ENCODE results near the gene SLC35A4. TPM values are rescaled to one million over a fixed set of nuclear protein-coding genes. Genes with fewer than 3 reads are reported as not detected.

SLC35A4 gene
- total and polyA plus RNA-seq, 4 experiments from 2014 or later = 49.0 to 115 (median 82.0) TPM

DNA sequence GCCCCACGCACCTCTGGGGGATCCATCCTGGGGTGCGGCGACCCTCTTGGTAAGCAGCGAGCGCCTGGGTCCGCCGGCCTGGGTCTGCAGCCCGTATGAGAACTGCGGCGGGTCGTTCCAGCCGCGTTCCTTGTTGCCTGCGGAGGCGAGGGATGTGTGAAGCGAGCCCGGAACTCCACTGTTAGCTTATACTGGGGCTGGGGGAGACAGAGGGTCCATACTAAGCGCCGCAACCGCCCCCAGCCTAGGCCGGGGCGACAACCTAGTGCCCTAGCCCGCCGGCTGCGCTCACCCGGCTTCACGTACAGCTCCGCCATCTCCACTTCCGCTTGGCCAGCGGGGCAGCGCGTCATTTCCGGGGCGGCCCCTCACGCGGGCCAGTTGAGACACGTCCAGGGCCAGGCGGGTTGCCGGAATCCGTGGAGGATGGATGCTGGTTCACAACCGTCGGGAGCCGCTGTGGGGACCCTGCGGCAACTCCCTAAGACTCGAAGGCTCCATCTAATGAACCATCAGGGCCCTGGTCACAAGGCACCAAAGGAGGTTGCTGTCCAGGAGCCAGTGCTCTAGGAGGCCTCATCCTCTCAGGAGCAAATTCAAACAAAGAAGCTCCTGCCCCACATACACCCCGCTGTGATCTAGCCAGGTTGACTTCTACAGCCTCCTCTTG, 7.4 kb upstream of the SLC35A4 start, which contains the start of gene SRA1:
Gene SRA1, minus strand, starts transcription at position 338 of the 670 bp plus-strand sequence. Its CDS starts 21 bp downstream, at position 317.
- H3K27me3 ChIP-seq (ENCODE audit: insufficient read depth, low read length) = no peaks in the 10 kb centered on the region
- intact Hi-C loops (cut with micrococcal nuclease) = loop anchor here (1.0 to 2.0 kb wide), 3 partner anchors 10 to 156 kb away; partner anchors contain the start of genes ANKHD1, EIF4EBP3 and TMCO6
- H3K36me3 Mint-ChIP-seq = peaks cover 19 to 30% of the 10 kb centered on the region in 2 donors
- peaks cover 33 to 55% (median 43%) of the 10 kb centered on the region in 4 donors for H3K4me1 Mint-ChIP-seq
- H3K36me3 ChIP-seq (ENCODE audit: insufficient read depth, low read length) = no peaks in the 10 kb centered on the region
- H3K4me3 ChIP-seq (ENCODE audit: low read length in 2 of 2) = peak within 1 kb of the TSS; percentile 60 to 81
- ChIA-PET CTCF (ENCODE audit: partially characterized antibody) (interaction anchor here (1.0 to 2.9 kb wide), 3 partner anchors 9 to 163 kb away, joined by 3 to 13 read pairs (median 4); partner anchors contain the start of gene EIF4EBP3), POLR2A (ENCODE audit: partially characterized antibody) (interaction anchor here (0.5 to 3.6 kb wide), 17 partner anchors 9 to 158 kb away, joined by 3 to 79 read pairs (median 4); partner anchors contain the start of genes ANKHD1, CD14, EIF4EBP3 and HARS1)
- H3K9me3 ChIP-seq (ENCODE audit: control insufficient read depth in 1 of 2, low read length in 2 of 2) = no peaks in the 10 kb centered on the region
- peaks cover 0 to 1% (median 0%) of the 10 kb centered on the region in 8 donors for H3K9me3 Mint-ChIP-seq
- DNase-seq = peak; percentile 75 to 86 (median 77)
- H3K27ac Mint-ChIP-seq = peak within 1 kb of the TSS; percentile 73 to 98 (median 97)
- no peaks in the 10 kb centered on the region for H3K27me3 Mint-ChIP-seq
- H3K4me1 ChIP-seq (ENCODE audit: insufficient read depth, low read length) = peaks cover 41% of the 10 kb centered on the region
- H3K27ac ChIP-seq (ENCODE audit: low read depth, low read length) = peak within 1 kb of the TSS; percentile 92
- peak within 1 kb of the TSS; percentile 82 to 92 (median 92) for H3K4me3 Mint-ChIP-seq

DNA sequence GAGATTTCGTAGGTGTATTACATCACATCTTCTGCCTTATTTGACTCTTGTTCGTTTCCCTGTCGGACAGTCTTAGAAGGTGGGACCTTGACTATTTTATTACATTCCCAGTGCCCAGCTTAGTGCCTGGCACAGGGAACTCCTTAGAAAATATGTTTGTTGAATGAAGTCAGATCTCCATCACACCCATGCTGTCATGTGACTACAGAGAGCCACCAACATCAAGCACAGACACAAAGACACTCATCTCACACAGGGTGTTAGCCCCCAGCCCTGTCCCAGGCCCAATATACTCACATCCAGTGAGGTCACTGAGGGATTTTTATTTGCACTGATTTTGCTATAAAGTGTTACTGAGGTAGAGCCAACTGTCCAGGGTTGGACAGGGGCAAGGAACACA, 6.7 kb upstream of the SLC35A4 start:
- POLR2A ChIA-PET (ENCODE audit: partially characterized antibody) = interaction anchor here (0.5 to 3.6 kb wide), 11 partner anchors 8 to 156 kb away, joined by 3 to 79 read pairs (median 6); partner anchors contain the start of genes ANKHD1, EIF4EBP3, IK and NDUFA2
- Histone ChIP-seq H3K27me3 (ENCODE audit: insufficient read depth, low read length) (no peaks in the 10 kb centered on the region), H3K9me3 (ENCODE audit: control insufficient read depth in 1 of 2, low read length in 2 of 2) (no peaks in the 10 kb centered on the region), H3K4me1 (ENCODE audit: insufficient read depth, low read length) (peaks cover 41% of the 10 kb centered on the region), H3K27ac (ENCODE audit: low read depth, low read length) (peak overlapping the region; percentile 92), H3K4me3 (ENCODE audit: low read length in 2 of 2) (no peak overlapping the region), H3K36me3 (ENCODE audit: insufficient read depth, low read length) (no peaks in the 10 kb centered on the region)
- CTCF ChIA-PET (ENCODE audit: partially characterized antibody) = interaction anchor here (1.3 to 2.9 kb wide), 2 partner anchors 10 to 162 kb away, joined by 4 to 13 read pairs; partner anchors contain the start of gene EIF4EBP3
- intact Hi-C loops (cut with micrococcal nuclease) = loop anchor here (1.0 to 2.0 kb wide), 3 partner anchors 11 to 157 kb away; partner anchors contain the start of genes ANKHD1, EIF4EBP3 and TMCO6
- Mint-ChIP-seq H3K4me3 (peak overlapping the region; percentile 82 to 92 (median 92)), H3K4me1 (peaks cover 35 to 58% (median 46%) of the 10 kb centered on the region in 4 donors), H3K27me3 (no peaks in the 10 kb centered on the region), H3K36me3 (peaks cover 17 to 29% of the 10 kb centered on the region in 2 donors), H3K27ac (peak overlapping the region; percentile 73 to 98 (median 97)), H3K9me3 (peaks cover 0 to 1% (median 0%) of the 10 kb centered on the region in 8 donors)
- no peak for DNase-seq

- no peak overlapping the region for H3K27ac ChIP-seq (ENCODE audit: low read depth, low read length)
- DNase-seq = no peak
- H3K36me3 ChIP-seq (ENCODE audit: insufficient read depth, low read length) = no peaks in the 10 kb centered on the region
- Mint-ChIP-seq H3K27me3 (no peaks in the 10 kb centered on the region), H3K36me3 (peaks cover 11 to 24% of the 10 kb centered on the region in 2 donors), H3K27ac (peak overlapping the region in 3 of 7 donors; percentile 73 to 98 (median 97)), H3K9me3 (peaks cover 0 to 1% (median 0%) of the 10 kb centered on the region in 8 donors), H3K4me3 (peak overlapping the region in 1 of 8 donors; percentile 82), H3K4me1 (peaks cover 34 to 57% (median 45%) of the 10 kb centered on the region in 4 donors)
- peaks cover 43% of the 10 kb centered on the region for H3K4me1 ChIP-seq (ENCODE audit: insufficient read depth, low read length)
- ChIA-PET POLR2A (ENCODE audit: partially characterized antibody) (interaction anchor here (1.4 to 3.6 kb wide), 3 partner anchors 11 to 152 kb away, joined by 3 to 79 read pairs (median 10); partner anchors contain the start of genes EIF4EBP3, IK and NDUFA2), CTCF (ENCODE audit: partially characterized antibody) (no interaction called here)
- intact Hi-C loops (cut with micrococcal nuclease) = no loop called here
- no peaks in the 10 kb centered on the region for H3K9me3 ChIP-seq (ENCODE audit: control insufficient read depth in 1 of 2, low read length in 2 of 2)
- H3K4me3 ChIP-seq (ENCODE audit: low read length in 2 of 2) = no peak overlapping the region
- H3K27me3 ChIP-seq (ENCODE audit: insufficient read depth, low read length) = no peaks in the 10 kb centered on the region
Measured at GRCh38 chr5:140558542-140558941, 6.1 kb upstream of the SLC35A4 start.

DNA sequence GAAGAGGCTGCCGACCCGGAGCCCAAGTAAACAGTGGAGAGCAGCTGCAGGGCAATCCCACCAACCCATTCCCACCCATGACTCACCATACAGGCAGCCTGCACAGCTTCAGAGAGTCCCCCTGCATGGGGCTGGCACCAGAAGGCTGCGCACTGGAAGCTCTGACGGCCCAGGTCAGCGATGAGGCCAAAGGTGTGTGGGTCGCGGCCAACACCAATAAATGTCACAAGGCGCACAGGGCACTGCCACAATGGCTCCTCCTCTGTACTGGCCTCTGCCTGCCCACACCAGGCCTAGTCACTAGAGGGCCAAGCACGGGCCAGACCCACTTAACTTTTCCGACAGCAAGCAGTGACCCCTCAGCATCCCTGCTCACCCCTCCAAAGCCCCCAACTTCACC, 4.4 kb upstream of the SLC35A4 start:
- Mint-ChIP-seq H3K27me3 (no peaks in the 10 kb centered on the region), H3K27ac (peak overlapping the region in 1 of 7 donors; percentile 83), H3K4me1 (peaks cover 33 to 56% (median 43%) of the 10 kb centered on the region in 4 donors), H3K36me3 (peaks cover 10 to 26% of the 10 kb centered on the region in 2 donors), H3K9me3 (no peaks in the 10 kb centered on the region), H3K4me3 (no peak overlapping the region)
- ChIA-PET CTCF (ENCODE audit: partially characterized antibody) (no interaction called here), POLR2A (ENCODE audit: partially characterized antibody) (interaction anchor here (2.2 to 3.6 kb wide), 2 partner anchors 12 to 13 kb away, joined by 17 to 79 read pairs; partner anchors contain the start of gene EIF4EBP3)
- Histone ChIP-seq H3K9me3 (ENCODE audit: control insufficient read depth in 1 of 2, low read length in 2 of 2) (no peaks in the 10 kb centered on the region), H3K4me3 (ENCODE audit: low read length in 2 of 2) (no peak overlapping the region), H3K36me3 (ENCODE audit: insufficient read depth, low read length) (no peaks in the 10 kb centered on the region), H3K27me3 (ENCODE audit: insufficient read depth, low read length) (no peaks in the 10 kb centered on the region), H3K4me1 (ENCODE audit: insufficient read depth, low read length) (peaks cover 37% of the 10 kb centered on the region), H3K27ac (ENCODE audit: low read depth, low read length) (no peak overlapping the region)
- DNase-seq = no peak
- intact Hi-C loops (cut with micrococcal nuclease) = loop anchor here (5.0 to 10.0 kb wide), 2 partner anchors 448 to 1075 kb away; partner anchors contain the start of genes HDAC3, PURA and RELL2

GRCh38 chr5:140561753-140562523, 2.7 kb upstream of the SLC35A4 start:
- intact Hi-C loops (cut with micrococcal nuclease) = loop anchor here (5.0 to 10.0 kb wide), 2 partner anchors 450 to 1073 kb away; partner anchors contain the start of genes HDAC3, PURA and RELL2
- no peaks in the 10 kb centered on the region for H3K9me3 ChIP-seq (ENCODE audit: control insufficient read depth in 1 of 2, low read length in 2 of 2)
- no peaks in the 10 kb centered on the region for H3K9me3 Mint-ChIP-seq
- H3K27ac ChIP-seq (ENCODE audit: low read depth, low read length) = no peak overlapping the region
- no peak for DNase-seq
- H3K4me1 Mint-ChIP-seq = peaks cover 30 to 57% (median 43%) of the 10 kb centered on the region in 4 donors
- no peaks in the 10 kb centered on the region for H3K27me3 Mint-ChIP-seq
- H3K4me3 ChIP-seq (ENCODE audit: low read length in 2 of 2) = no peak overlapping the region
- peaks cover 38% of the 10 kb centered on the region for H3K4me1 ChIP-seq (ENCODE audit: insufficient read depth, low read length)
- H3K36me3 Mint-ChIP-seq = peaks cover 13 to 28% of the 10 kb centered on the region in 2 donors
- H3K36me3 ChIP-seq (ENCODE audit: insufficient read depth, low read length) = peaks cover 10% of the 10 kb centered on the region
- no peaks in the 10 kb centered on the region for H3K27me3 ChIP-seq (ENCODE audit: insufficient read depth, low read length)
- POLR2A ChIA-PET (ENCODE audit: partially characterized antibody) = interaction anchor here (0.9 to 5.4 kb wide), 5 partner anchors 14 to 160 kb away, joined by 3 to 40 read pairs (median 5); partner anchors contain the start of genes ANKHD1, EIF4EBP3, IK and NDUFA2
- H3K27ac Mint-ChIP-seq = peak overlapping the region in 5 of 7 donors; percentile 35 to 91 (median 48)
- CTCF ChIA-PET (ENCODE audit: partially characterized antibody) = interaction anchor here (1.8 to 2.3 kb wide), 3 partner anchors 9 to 77 kb away, joined by 5 to 13 read pairs (median 10); partner anchors contain the start of genes EIF4EBP3 and TMCO6
- H3K4me3 Mint-ChIP-seq = peak overlapping the region in 2 of 8 donors; percentile 21 to 95

GRCh38 chr5:140563596-140563995, 1.0 kb upstream of the SLC35A4 start:
- Mint-ChIP-seq H3K4me3 (peak overlapping the region; percentile 91 to 99 (median 95)), H3K4me1 (peaks cover 29 to 58% (median 46%) of the 10 kb centered on the region in 4 donors), H3K9me3 (no peaks in the 10 kb centered on the region), H3K27ac (peak overlapping the region; percentile 91 to 100 (median 98)), H3K36me3 (peaks cover 22 to 39% of the 10 kb centered on the region in 2 donors), H3K27me3 (no peaks in the 10 kb centered on the region)
- CTCF ChIA-PET (ENCODE audit: partially characterized antibody) = interaction anchor here (1.1 to 2.4 kb wide), 3 partner anchors 10 to 75 kb away, joined by 3 to 13 read pairs (median 10); partner anchors contain the start of gene EIF4EBP3
- Histone ChIP-seq H3K4me3 (ENCODE audit: low read length in 2 of 2) (peak overlapping the region; percentile 84 to 85), H3K27me3 (ENCODE audit: insufficient read depth, low read length) (no peaks in the 10 kb centered on the region), H3K9me3 (ENCODE audit: control insufficient read depth in 1 of 2, low read length in 2 of 2) (no peaks in the 10 kb centered on the region), H3K27ac (ENCODE audit: low read depth, low read length) (peak overlapping the region; percentile 91), H3K36me3 (ENCODE audit: insufficient read depth, low read length) (peaks cover 15% of the 10 kb centered on the region), H3K4me1 (ENCODE audit: insufficient read depth, low read length) (peaks cover 35% of the 10 kb centered on the region)
- POLR2A ChIA-PET (ENCODE audit: partially characterized antibody) = interaction anchor here (0.6 to 5.4 kb wide), 11 partner anchors 8 to 162 kb away, joined by 3 to 54 read pairs (median 19); partner anchors contain the start of genes ANKHD1, CD14, EIF4EBP3 and HARS1
- intact Hi-C loops (cut with micrococcal nuclease) = loop anchor here (5.0 to 10.0 kb wide), 2 partner anchors 451 to 1071 kb away; partner anchors contain the start of genes HDAC3, PURA and RELL2
- no peak for DNase-seq
